DND-41 (cell line): ENCODE measurements around the gene CARD11.

Experiments used
- ATAC-seq: fragments of 200-7000 bp; cut with Tn5 transposase; 3 replicates; pipeline ENCODE4 v1.9.1; 2021; ENCODE audit warnings: low read depth; ENCODE audit not compliant: insufficient read depth
- DNase-seq: peaks from one replicate; pipeline ENCODE4 v3.0.0-alpha.2; 2020
- H2AFZ ChIP-seq: 2 replicates; pipeline ENCODE4 v1.6.0; 2012; ENCODE audit warnings: low read depth, low read length
- H3K27ac ChIP-seq: 2 replicates; pipeline ENCODE4 v1.5.1; 2012; ENCODE audit warnings: low read length, inconsistent platforms
- H3K27me3 ChIP-seq: fragments of 200-600 bp; sonication (generic); 2 replicates; pipeline ENCODE4 v1.6.0; 2012; ENCODE audit warnings: low read length, mild to moderate bottlenecking, inconsistent platforms; ENCODE audit not compliant: insufficient read depth, poor library complexity
- H3K36me3 ChIP-seq: 2 replicates; pipeline ENCODE4 v1.5.1; 2012; ENCODE audit warnings: low read length, inconsistent platforms; ENCODE audit not compliant: insufficient read depth
- H3K4me1 ChIP-seq: 2 replicates; pipeline ENCODE4 v1.5.1; 2012; ENCODE audit warnings: mild to moderate bottlenecking, low read length; ENCODE audit not compliant: insufficient read depth
- H3K4me2 ChIP-seq: 2 replicates; pipeline ENCODE4 v1.6.0; 2012; ENCODE audit warnings: mild to moderate bottlenecking, moderate library complexity, low read length, inconsistent platforms; ENCODE audit not compliant: insufficient read depth
- H3K4me3 ChIP-seq, 2 experiments: fragments of 200-600 bp in 1 of 2; shearing (Covaris generic) in 1 of 2; 2 replicates each; pipeline ENCODE4 v1.5.1; 2012 to 2016; ENCODE audit warnings: inconsistent platforms in 2 of 2, low read length in 2 of 2, mild to moderate bottlenecking in 2 of 2, low read depth in 1 of 2, moderate library complexity in 1 of 2
- H3K79me2 ChIP-seq: 2 replicates; pipeline ENCODE4 v1.6.0; 2012; ENCODE audit warnings: low read length, inconsistent platforms; ENCODE audit not compliant: insufficient read depth
- H3K9ac ChIP-seq: 2 replicates; pipeline ENCODE4 v1.6.0; 2012; ENCODE audit warnings: low read depth, mild to moderate bottlenecking, inconsistent platforms, low read length, moderate library complexity
- H3K9me3 ChIP-seq: 2 replicates; pipeline ENCODE4 v1.5.1; 2012; ENCODE audit warnings: low read length, moderate library complexity, mild to moderate bottlenecking, inconsistent platforms; ENCODE audit not compliant: insufficient read depth, severe bottlenecking
- H4K20me1 ChIP-seq: 2 replicates; pipeline ENCODE4 v1.6.0; 2012; ENCODE audit warnings: low read length; ENCODE audit not compliant: insufficient read depth
- EZH2 ChIP-seq: IDR thresholded peaks from 3 replicates; pipeline ENCODE4 v1.6.1; 2012; ENCODE audit warnings: borderline replicate concordance, low read depth, mild to moderate bottlenecking, moderate library complexity, low read length, inconsistent platforms; ENCODE audit not compliant: severe bottlenecking
- TF ChIP-seq, protein P1 (sequence below): IDR thresholded peaks from 2 replicates; pipeline ENCODE4 v1.5.1; 2012; ENCODE audit warnings: borderline replicate concordance, low read length, moderate library complexity, mild to moderate bottlenecking; ENCODE audit not compliant: poor library complexity, severe bottlenecking; ENCODE audit errors: extremely low read depth

The CARD11 gene

DNA sequence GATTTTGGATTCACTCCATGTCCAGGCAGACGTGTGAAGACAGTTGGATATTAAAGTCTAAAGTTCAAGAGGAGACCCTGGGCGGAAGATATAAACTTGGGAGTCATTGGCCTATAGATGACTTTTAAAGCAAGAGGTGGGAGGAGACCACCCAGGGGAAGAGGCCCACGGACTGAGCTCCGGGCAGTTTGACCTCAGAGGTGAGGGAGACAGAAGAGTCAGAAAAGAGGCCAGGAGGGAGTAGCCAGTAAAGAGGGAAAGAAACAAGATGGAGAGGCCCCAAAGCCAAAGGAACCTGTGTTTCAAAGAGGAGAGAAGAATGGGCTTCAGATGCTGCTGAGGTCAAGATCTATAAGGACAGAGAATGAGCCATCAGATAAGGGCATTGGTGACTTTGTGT, 11.4 kb downstream of the CARD11 start:
- Histone ChIP-seq H3K79me2 (no peaks in the 10 kb centered on the region), H4K20me1 (no peaks in the 10 kb centered on the region), H3K4me1 (no peaks in the 10 kb centered on the region), H3K4me3 (no peak overlapping the region), H3K4me2 (no peak overlapping the region), H3K27me3 (no peaks in the 10 kb centered on the region), H2AFZ (no peak overlapping the region), H3K9ac (no peak overlapping the region), H3K36me3 (no peaks in the 10 kb centered on the region), H3K27ac (no peak overlapping the region), H3K9me3 (no peaks in the 10 kb centered on the region)
- DNase-seq (no peak), ATAC-seq (no peak)
- TF ChIP-seq EZH2, result no peak
- TF ChIP-seq, protein P1, sequence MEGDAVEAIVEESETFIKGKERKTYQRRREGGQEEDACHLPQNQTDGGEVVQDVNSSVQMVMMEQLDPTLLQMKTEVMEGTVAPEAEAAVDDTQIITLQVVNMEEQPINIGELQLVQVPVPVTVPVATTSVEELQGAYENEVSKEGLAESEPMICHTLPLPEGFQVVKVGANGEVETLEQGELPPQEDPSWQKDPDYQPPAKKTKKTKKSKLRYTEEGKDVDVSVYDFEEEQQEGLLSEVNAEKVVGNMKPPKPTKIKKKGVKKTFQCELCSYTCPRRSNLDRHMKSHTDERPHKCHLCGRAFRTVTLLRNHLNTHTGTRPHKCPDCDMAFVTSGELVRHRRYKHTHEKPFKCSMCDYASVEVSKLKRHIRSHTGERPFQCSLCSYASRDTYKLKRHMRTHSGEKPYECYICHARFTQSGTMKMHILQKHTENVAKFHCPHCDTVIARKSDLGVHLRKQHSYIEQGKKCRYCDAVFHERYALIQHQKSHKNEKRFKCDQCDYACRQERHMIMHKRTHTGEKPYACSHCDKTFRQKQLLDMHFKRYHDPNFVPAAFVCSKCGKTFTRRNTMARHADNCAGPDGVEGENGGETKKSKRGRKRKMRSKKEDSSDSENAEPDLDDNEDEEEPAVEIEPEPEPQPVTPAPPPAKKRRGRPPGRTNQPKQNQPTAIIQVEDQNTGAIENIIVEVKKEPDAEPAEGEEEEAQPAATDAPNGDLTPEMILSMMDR, result no peak

DNA sequence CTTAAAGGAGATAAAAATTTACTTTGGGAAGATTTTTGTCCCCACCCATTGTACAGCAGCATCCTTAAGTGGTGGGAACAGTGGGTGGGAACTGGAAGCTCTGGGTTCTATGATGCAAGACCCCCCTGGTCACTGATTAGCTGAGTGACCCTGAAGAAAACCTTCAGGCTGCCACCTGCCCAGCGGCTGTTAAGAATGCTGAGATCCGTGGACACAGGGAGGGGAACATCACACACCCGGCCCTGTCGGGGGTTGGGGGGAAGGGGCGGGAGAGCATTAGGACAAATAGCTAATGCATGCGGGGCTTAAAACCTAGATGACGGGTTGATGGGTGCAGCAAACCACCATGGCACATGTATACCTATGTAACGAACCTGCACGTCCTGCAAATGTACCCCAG, 14.5 kb downstream of the CARD11 start:
- DNase-seq (no peak), ATAC-seq (no peak)
- H3K9me3 ChIP-seq, result no peaks in the 10 kb centered on the region
- H3K4me3 ChIP-seq, result no peak overlapping the region
- no peak overlapping the region for H3K27ac ChIP-seq
- no peak overlapping the region for H2AFZ ChIP-seq
- no peak overlapping the region for H3K4me2 ChIP-seq
- no peaks in the 10 kb centered on the region for H3K79me2 ChIP-seq
- no peaks in the 10 kb centered on the region for H3K4me1 ChIP-seq
- no peaks in the 10 kb centered on the region for H3K36me3 ChIP-seq
- H3K9ac ChIP-seq, result no peak overlapping the region
- TF ChIP-seq, protein P1, result no peak
- TF ChIP-seq EZH2, result no peak
- no peaks in the 10 kb centered on the region for H4K20me1 ChIP-seq
- no peaks in the 10 kb centered on the region for H3K27me3 ChIP-seq

DNA sequence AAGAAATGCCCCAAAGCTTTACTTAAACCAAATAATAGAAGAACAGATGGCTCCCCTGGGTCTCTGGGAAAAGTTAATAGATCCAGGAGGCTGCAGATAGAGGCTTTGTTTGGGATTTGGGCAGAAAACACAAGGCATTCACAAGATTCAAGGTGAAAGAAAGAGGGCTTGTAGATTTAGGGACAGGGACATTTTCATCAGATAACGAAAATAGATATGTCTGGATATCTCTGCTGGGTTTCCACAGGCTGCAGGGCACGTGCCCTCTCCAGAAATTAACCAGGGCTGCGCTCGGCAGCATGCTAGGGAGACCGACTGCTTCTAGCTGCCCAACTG, 14.9 kb downstream of the CARD11 start:
- DNase-seq, result no peak
- TF ChIP-seq, protein P1, result no peak
- no peak for TF ChIP-seq EZH2
- no peak for ATAC-seq
- H3K27ac ChIP-seq, result no peak overlapping the region
- H4K20me1 ChIP-seq, result no peaks in the 10 kb centered on the region
- H3K9ac ChIP-seq, result no peak overlapping the region
- no peaks in the 10 kb centered on the region for H3K27me3 ChIP-seq
- H3K9me3 ChIP-seq, result no peaks in the 10 kb centered on the region
- no peaks in the 10 kb centered on the region for H3K4me1 ChIP-seq
- no peak overlapping the region for H3K4me3 ChIP-seq
- no peak overlapping the region for H2AFZ ChIP-seq
- no peak overlapping the region for H3K4me2 ChIP-seq
- H3K79me2 ChIP-seq, result no peaks in the 10 kb centered on the region
- no peaks in the 10 kb centered on the region for H3K36me3 ChIP-seq

DNA sequence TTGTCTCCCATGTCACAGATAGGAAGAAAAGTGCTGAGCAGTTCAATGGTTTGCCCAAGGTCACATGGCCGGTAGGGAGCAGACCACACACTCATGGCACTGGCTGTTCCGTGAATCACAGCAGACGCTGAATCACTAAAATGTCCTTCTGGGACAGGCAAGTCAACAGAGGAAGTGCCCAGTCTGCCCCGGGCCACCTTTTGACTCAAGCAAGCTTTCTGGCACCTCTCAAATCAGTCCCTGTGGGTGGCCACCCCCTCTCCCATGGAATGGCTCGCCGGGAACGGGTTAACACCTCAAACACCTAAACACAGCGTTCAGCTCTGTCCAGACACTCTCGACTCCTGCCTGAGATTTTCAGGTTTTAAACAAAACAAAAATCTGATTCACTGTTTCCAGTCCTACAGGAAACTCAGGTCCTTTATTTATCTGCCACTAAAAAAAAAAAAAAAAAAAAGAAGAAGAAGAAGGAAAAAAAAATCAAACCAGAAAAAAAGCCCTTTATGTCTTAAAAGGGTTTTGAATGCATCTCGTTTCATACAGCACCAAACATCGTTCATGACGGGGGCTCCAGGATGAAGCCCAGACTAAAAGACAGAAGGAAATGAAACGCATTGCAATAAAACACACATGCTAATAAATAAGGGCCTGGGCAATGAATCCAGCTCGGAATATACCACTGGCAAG, 15.5 kb downstream of the CARD11 start:
- Histone ChIP-seq H3K36me3 (no peaks in the 10 kb centered on the region), H2AFZ (no peak overlapping the region), H3K9ac (no peak overlapping the region), H3K4me2 (no peak overlapping the region), H3K4me1 (no peaks in the 10 kb centered on the region), H3K4me3 (no peak overlapping the region), H3K79me2 (no peaks in the 10 kb centered on the region), H3K27ac (no peak overlapping the region), H3K27me3 (no peaks in the 10 kb centered on the region), H4K20me1 (no peaks in the 10 kb centered on the region), H3K9me3 (no peaks in the 10 kb centered on the region)
- DNase-seq, result no peak
- no peak for TF ChIP-seq EZH2
- TF ChIP-seq, protein P1, result no peak
- ATAC-seq, result no peak
